Transverse colon (tissue), 4 donors: ENCODE results near the gene CEP63. TPM values are rescaled to one million over a fixed set of nuclear protein-coding genes. Genes with fewer than 3 reads are reported as not detected.

Source experiments
- DNase-seq: peaks from one replicate; pipeline ENCODE4 v3.0.0-alpha.2; 2019
- H3K27ac ChIP-seq, 4 donors: fragments of 200-600 bp; sonication (generic); 2 replicates each; pipeline ENCODE4 v1.5.1; 2016 to 2018; ENCODE audit warnings: inconsistent platforms in 4 of 4
- H3K27me3 ChIP-seq: fragments of 200-600 bp; sonication (generic); 2 replicates; pipeline ENCODE4 v1.5.1; 2017; ENCODE audit warnings: inconsistent platforms
- H3K36me3 ChIP-seq, 4 donors: fragments of 200-600 bp; sonication (generic); 2 replicates each; pipeline ENCODE4 v1.5.1; 2017 to 2019; ENCODE audit warnings: inconsistent platforms in 4 of 4
- H3K4me1 ChIP-seq, 4 donors: fragments of 200-600 bp; sonication (generic); 2 replicates each; pipeline ENCODE4 v1.5.1; 2017 to 2020; ENCODE audit warnings: inconsistent platforms in 4 of 4
- H3K4me3 ChIP-seq, 4 donors: fragments of 200-600 bp; sonication (generic); 1 replicate in 1 of 4; 2 replicates in 3 of 4; pipeline versions ENCODE4 v1.5.1 to v1.6.1; 2017 to 2019; ENCODE audit warnings: inconsistent platforms in 4 of 4
- H3K9me3 ChIP-seq, 2 donors: fragments of 200-600 bp; sonication (generic); 2 replicates each; pipeline ENCODE4 v1.5.1; 2017 to 2019; ENCODE audit warnings: inconsistent platforms in 2 of 2
- EP300 ChIP-seq: sonication (generic); formaldehyde crosslinking; IDR thresholded peaks from one replicate; pipeline ENCODE4 v1.6.1; 2017; ENCODE audit warnings: antibody characterized with exemption, low read depth
- POLR2A ChIP-seq: fragments of 450-650 bp; IDR thresholded peaks from one replicate; pipeline ENCODE4 v1.6.1; 2016; ENCODE audit warnings: antibody characterized with exemption, mild to moderate bottlenecking, moderate library complexity
- POLR2AphosphoS5 ChIP-seq, 3 donors: sonication (generic); formaldehyde crosslinking; IDR thresholded peaks; one replicate each; pipeline ENCODE4 v1.6.1; 2016; ENCODE audit warnings: antibody characterized with exemption in 3 of 3
- WGBS, 2 donors: methylation state at CpG; one replicate each; pipeline ENCODE4 v1.1.5; 2018; ENCODE audit warnings: low coverage in 1 of 2; 5-methylcytosine and 5-hydroxymethylcytosine counted together
- in situ Hi-C, 4 donors: fragments of 200-750 bp; cut with MboI; loops; one replicate each; pipeline versions ENCODE4 v1.15.0 to v1.15.1; 2017; ENCODE audit warnings: low sequenced_read_pairs in 3 of 4, low pct_ligation_motif_present in 1 of 4, low pct_unique_long_range_greater_than_20kb in 1 of 4
- intact Hi-C: fragments of 100-400 bp; cut with DNase I; formaldehyde crosslinking; loops from one replicate; pipeline ENCODE4 v1.15.1; 2023; ENCODE audit warnings: low total_unique reads
- total RNA-seq, 4 donors: library from RNA; depleted of rRNA; stranded (reverse); fragments of >200 nt; gene quantifications; one replicate each; pipeline ENCODE4 v1.1.0, GENCODE V29; 2016
- TF ChIP-seq, protein P1 (sequence below), 5 experiments: fragments of 200-600 bp in 3 of 5; fragments of 450-650 bp in 2 of 5; sonication (generic) in 3 of 5; IDR thresholded peaks; 1 replicate in 2 of 5; 2 replicates in 3 of 5; pipeline ENCODE4 v1.5.1; 2016 to 2017; ENCODE audit warnings: antibody characterized with exemption in 5 of 5, inconsistent platforms in 3 of 5, mild to moderate bottlenecking in 2 of 5, moderate library complexity in 1 of 5

The CEP63 gene
- total RNA-seq, 4 donors from 2014 or later, result 12.1 to 29.2 (median 16.9) TPM

DNA sequence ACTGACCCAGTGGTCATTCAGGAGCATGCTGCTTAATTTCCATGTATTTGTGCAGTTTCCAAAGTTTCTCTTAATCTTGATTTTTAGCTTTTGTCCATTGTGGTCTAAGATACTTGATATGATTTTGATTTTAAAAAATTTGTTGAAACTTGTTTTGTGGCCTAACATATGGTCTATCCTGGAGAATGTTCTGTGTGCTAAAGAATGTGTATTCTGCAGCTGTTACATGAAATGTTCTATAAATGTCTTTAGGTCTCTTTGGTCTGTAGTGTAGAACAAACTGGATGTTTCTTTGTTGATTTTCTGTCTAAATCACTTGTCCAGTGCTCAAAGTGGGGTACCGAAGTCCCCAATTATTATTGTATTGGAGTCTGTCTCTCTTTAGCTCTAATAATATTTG is 17.4 kb downstream of the CEP63 start:
- Histone ChIP-seq H3K4me3 (no peak overlapping the region), H3K9me3 (peaks cover 0 to 7% of the 10 kb centered on the region in 2 donors), H3K27ac (no peak overlapping the region), H3K27me3 (no peaks in the 10 kb centered on the region), H3K36me3 (peaks cover 0 to 14% (median 2%) of the 10 kb centered on the region in 4 donors), H3K4me1 (no peaks in the 10 kb centered on the region)
- in situ Hi-C loops (no loop called here), intact Hi-C loops (no loop called here)
- WGBS, 2 donors, result 100% methylated on average over 1 of the region's 1 CpG
- TF ChIP-seq POLR2AphosphoS5 (IDR thresholded peaks at IDR 0.05), result no peak
- TF ChIP-seq, protein P1, sequence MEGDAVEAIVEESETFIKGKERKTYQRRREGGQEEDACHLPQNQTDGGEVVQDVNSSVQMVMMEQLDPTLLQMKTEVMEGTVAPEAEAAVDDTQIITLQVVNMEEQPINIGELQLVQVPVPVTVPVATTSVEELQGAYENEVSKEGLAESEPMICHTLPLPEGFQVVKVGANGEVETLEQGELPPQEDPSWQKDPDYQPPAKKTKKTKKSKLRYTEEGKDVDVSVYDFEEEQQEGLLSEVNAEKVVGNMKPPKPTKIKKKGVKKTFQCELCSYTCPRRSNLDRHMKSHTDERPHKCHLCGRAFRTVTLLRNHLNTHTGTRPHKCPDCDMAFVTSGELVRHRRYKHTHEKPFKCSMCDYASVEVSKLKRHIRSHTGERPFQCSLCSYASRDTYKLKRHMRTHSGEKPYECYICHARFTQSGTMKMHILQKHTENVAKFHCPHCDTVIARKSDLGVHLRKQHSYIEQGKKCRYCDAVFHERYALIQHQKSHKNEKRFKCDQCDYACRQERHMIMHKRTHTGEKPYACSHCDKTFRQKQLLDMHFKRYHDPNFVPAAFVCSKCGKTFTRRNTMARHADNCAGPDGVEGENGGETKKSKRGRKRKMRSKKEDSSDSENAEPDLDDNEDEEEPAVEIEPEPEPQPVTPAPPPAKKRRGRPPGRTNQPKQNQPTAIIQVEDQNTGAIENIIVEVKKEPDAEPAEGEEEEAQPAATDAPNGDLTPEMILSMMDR (IDR thresholded peaks at IDR 0.05), result no peak
- TF ChIP-seq POLR2A, result no peak
- no peak for TF ChIP-seq EP300
- no peak for DNase-seq

DNA sequence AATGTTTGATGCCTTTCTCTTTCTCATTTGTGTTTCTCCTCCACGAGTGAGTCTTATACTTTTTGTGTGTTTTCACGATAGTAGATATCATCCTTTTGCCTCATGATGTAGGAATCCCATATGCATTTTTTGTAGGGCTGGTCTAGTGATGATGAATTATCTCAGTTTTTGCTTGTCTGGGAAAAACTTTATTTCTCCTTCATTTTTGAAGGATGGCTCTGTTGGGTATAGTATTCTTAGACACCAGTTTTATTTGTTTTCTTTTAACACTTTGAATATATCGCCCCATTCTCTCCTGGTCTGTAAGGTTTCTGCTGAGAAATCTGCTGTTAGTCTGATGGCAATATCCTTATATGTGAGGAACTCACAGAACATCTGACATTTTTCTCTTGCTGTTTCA is 18.3 kb downstream of the CEP63 start:
- Histone ChIP-seq H3K9me3 (peaks cover 0 to 7% of the 10 kb centered on the region in 2 donors), H3K27ac (no peak overlapping the region), H3K4me1 (no peaks in the 10 kb centered on the region), H3K36me3 (peaks cover 0 to 14% (median 2%) of the 10 kb centered on the region in 4 donors), H3K4me3 (no peak overlapping the region), H3K27me3 (no peaks in the 10 kb centered on the region)
- intact Hi-C loops, result no loop called here
- TF ChIP-seq, protein P1 (IDR thresholded peaks at IDR 0.05), result no peak
- TF ChIP-seq EP300 (no peak), POLR2A (no peak)
- 93 to 99% methylated on average over 2 to 3 of the region's 3 CpGs for WGBS, 2 donors
- in situ Hi-C loops, result no loop called here
- no peak for DNase-seq

- TF ChIP-seq EP300, result no peak
- in situ Hi-C loops, result no loop called here
These were observed 19.6 kb downstream of the CEP63 start for GRCh38 chr3:134505485-134505884.

GRCh38 chr3:134511500-134511899 is 25.6 kb downstream of the CEP63 start:
- intact Hi-C loops (no loop called here), in situ Hi-C loops (no loop called here)
- no peaks in the 10 kb centered on the region for H3K27me3 ChIP-seq
- no peak overlapping the region for H3K27ac ChIP-seq
- TF ChIP-seq EP300 (no peak), POLR2A (no peak), POLR2AphosphoS5 (IDR thresholded peaks at IDR 0.05) (no peak)
- TF ChIP-seq, protein P1 (IDR thresholded peaks at IDR 0.05), result no peak
- H3K9me3 ChIP-seq, result no peaks in the 10 kb centered on the region
- H3K4me3 ChIP-seq, result no peak overlapping the region
- no peak for DNase-seq
- no peaks in the 10 kb centered on the region for H3K4me1 ChIP-seq
- H3K36me3 ChIP-seq, result peaks cover 0 to 5% (median 2%) of the 10 kb centered on the region in 4 donors
- 69% methylated on average over 2 of the region's 2 CpGs; no CpG with 5 or more reads in 1 of the 2 donors for WGBS, 2 donors

More at GRCh38 chr3:134505485-134505884, 19.6 kb downstream of the CEP63 start:
- Histone ChIP-seq H3K4me3 (no peak overlapping the region), H3K4me1 (no peaks in the 10 kb centered on the region), H3K9me3 (peaks cover 0 to 7% of the 10 kb centered on the region in 2 donors), H3K36me3 (peaks cover 0 to 14% (median 2%) of the 10 kb centered on the region in 4 donors), H3K27me3 (no peaks in the 10 kb centered on the region), H3K27ac (no peak overlapping the region)
- DNase-seq, result no peak
- intact Hi-C loops, result no loop called here
- WGBS, 2 donors, result 80 to 97% methylated on average over 1 to 3 of the region's 3 CpGs

DNA sequence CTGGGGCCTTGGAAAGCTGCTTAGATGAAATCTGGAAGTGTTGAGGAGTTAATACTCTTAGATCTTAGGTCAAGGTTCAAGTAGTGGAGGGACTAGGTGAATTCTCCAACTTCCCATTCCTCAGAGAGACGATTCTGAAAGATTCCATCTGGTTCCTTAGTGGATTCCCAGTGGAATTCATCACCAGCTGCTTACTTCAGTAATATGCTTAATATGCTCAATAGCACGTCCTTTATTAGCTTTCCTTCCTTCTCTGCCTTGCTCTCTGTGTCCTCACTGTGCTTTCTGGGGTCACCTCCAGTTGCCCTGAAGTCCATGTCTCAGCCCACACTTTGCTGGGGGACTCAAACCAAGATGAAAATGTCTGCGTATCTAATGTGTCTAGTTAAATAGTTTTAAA is 31.0 kb downstream of the CEP63 start:
- Histone ChIP-seq H3K27ac (no peak overlapping the region), H3K4me1 (no peaks in the 10 kb centered on the region), H3K9me3 (peaks cover 3 to 7% of the 10 kb centered on the region in 2 donors), H3K36me3 (no peaks in the 10 kb centered on the region), H3K27me3 (no peaks in the 10 kb centered on the region), H3K4me3 (no peak overlapping the region)
- DNase-seq, result no peak
- intact Hi-C loops (no loop called here), in situ Hi-C loops (no loop called here)
- TF ChIP-seq POLR2A (no peak), POLR2AphosphoS5 (IDR thresholded peaks at IDR 0.05) (no peak)
- 80 to 96% methylated on average over 2 to 3 of the region's 3 CpGs for WGBS, 2 donors
